Nephron (organoid): ENCODE results near the gene ZNF160.

Experiments
- H3K27ac Mint-ChIP-seq, 3 experiments: 2 replicates each; pipeline ENCODE4 v1.8.0; 2020; ENCODE audit warnings: mixed read lengths in 3 of 3, mild to moderate bottlenecking in 2 of 3, moderate library complexity in 1 of 3
- H3K27me3 Mint-ChIP-seq: 2 replicates; pipeline ENCODE4 v1.8.0; 2021; ENCODE audit warnings: low read depth, mild to moderate bottlenecking, moderate library complexity, mixed read lengths
- H3K36me3 Mint-ChIP-seq: 2 replicates; pipeline ENCODE4 v1.8.0; 2020; ENCODE audit warnings: low read depth, mixed read lengths
- H3K4me1 Mint-ChIP-seq: 2 replicates; pipeline ENCODE4 v1.8.0; 2020; ENCODE audit warnings: mixed read lengths
- H3K4me3 Mint-ChIP-seq, 3 experiments: 2 replicates each; pipeline ENCODE4 v1.8.0; 2020; ENCODE audit warnings: mild to moderate bottlenecking in 3 of 3, mixed read lengths in 3 of 3, moderate library complexity in 2 of 3
- H3K9me3 Mint-ChIP-seq: 2 replicates; pipeline ENCODE4 v1.8.0; 2020; ENCODE audit warnings: mixed read lengths
- CTCF ChIP-seq, 3 experiments: fragments of 200-600 bp; sonication (generic); IDR thresholded peaks; one replicate each; pipeline ENCODE4 v1.5.0; 2021; ENCODE audit warnings: antibody characterized with exemption in 3 of 3; ENCODE audit not compliant: unreplicated experiment in 3 of 3

The ZNF160 gene

GRCh38 chr19:53103234-53104203 lies at the start of gene ZNF160:
Gene ZNF160, minus strand, starts transcription at chr19:53103422. Its CDS starts 17,146 bp downstream, at chr19:53086276.
- Mint-ChIP-seq H3K9me3 (no peaks in the 10 kb centered on the region), H3K36me3 (peaks cover 41% of the 10 kb centered on the region), H3K27me3 (no peaks in the 10 kb centered on the region), H3K27ac (peak within 1 kb of the TSS; percentile 56 to 97 (median 83)), H3K4me3 (peak within 1 kb of the TSS; percentile 88 to 90 (median 89)), H3K4me1 (peaks cover 29% of the 10 kb centered on the region)
- TF ChIP-seq CTCF (IDR thresholded peaks at IDR 0.05; ENCODE audit: unreplicated experiment in 3 of 3): no peak

DNA sequence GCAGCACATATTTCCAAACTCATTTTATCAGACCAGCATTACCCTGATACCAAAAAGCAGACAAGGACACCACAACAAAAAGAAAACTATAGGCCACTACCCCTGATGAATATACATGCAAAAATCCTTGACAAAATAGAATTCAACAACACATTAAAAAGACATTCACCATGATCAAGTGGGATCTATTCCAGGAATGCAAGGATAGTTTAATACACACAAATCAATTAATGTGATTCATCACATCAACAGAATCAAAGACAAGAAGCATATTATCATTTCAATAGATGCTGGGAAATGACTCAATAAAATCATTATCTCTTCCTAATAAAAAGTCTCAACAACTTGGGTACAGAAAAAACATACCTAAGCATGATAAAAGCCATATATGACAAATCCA lies 44.4 kb upstream of the ZNF160 start:
- Mint-ChIP-seq H3K27me3 (no peaks in the 10 kb centered on the region), H3K27ac (no peak overlapping the region), H3K4me3 (no peak overlapping the region)

GRCh38 chr19:53140351-53140750 lies 37.1 kb upstream of the ZNF160 start:
- TF ChIP-seq CTCF (IDR thresholded peaks at IDR 0.05; ENCODE audit: unreplicated experiment in 3 of 3): no peak
- Mint-ChIP-seq H3K36me3 (peaks cover 77% of the 10 kb centered on the region), H3K4me1 (no peaks in the 10 kb centered on the region), H3K27ac (no peak overlapping the region), H3K27me3 (no peaks in the 10 kb centered on the region), H3K9me3 (peaks cover 64% of the 10 kb centered on the region), H3K4me3 (no peak overlapping the region)

More for the DNA sequence above, 44.4 kb upstream of the ZNF160 start:
- Mint-ChIP-seq H3K4me1 (no peaks in the 10 kb centered on the region), H3K9me3 (peaks cover 65% of the 10 kb centered on the region), H3K36me3 (peaks cover 92% of the 10 kb centered on the region)
- no peak for TF ChIP-seq CTCF (IDR thresholded peaks at IDR 0.05; ENCODE audit: unreplicated experiment in 3 of 3)

- Mint-ChIP-seq H3K27me3 (no peaks in the 10 kb centered on the region), H3K4me3 (no peak overlapping the region), H3K27ac (no peak overlapping the region), H3K36me3 (peaks cover 55% of the 10 kb centered on the region), H3K4me1 (peaks cover 15% of the 10 kb centered on the region), H3K9me3 (peaks cover 38% of the 10 kb centered on the region)
- no peak for TF ChIP-seq CTCF (IDR thresholded peaks at IDR 0.05; ENCODE audit: unreplicated experiment in 3 of 3)
These were observed 33.2 kb upstream of the ZNF160 start for GRCh38 chr19:53136432-53136831.

- Mint-ChIP-seq H3K27me3 (no peaks in the 10 kb centered on the region), H3K9me3 (peaks cover 16% of the 10 kb centered on the region), H3K4me1 (peaks cover 19% of the 10 kb centered on the region), H3K27ac (peak within 1 kb of the TSS; percentile 8 to 88 (median 40)), H3K4me3 (peak within 1 kb of the TSS; percentile 85 to 94 (median 89)), H3K36me3 (peaks cover 43% of the 10 kb centered on the region)
- TF ChIP-seq CTCF (IDR thresholded peaks at IDR 0.05; ENCODE audit: unreplicated experiment in 3 of 3): no peak
These were observed 29.1 kb upstream of the ZNF160 start, which contains the start of gene ZNF415 for GRCh38 chr19:53132141-53132991. Gene ZNF415, minus strand, starts transcription at chr19:53132910. Its CDS starts 10,234 bp downstream, at chr19:53122676.
